GM19193 (cell line): ENCODE data around the gene RUNX2.

Source experiments
- POLR2A ChIP-seq: IDR thresholded peaks from 4 replicates; pipeline ENCODE4 v1.6.1; 2011; ENCODE audit not compliant: insufficient read depth, insufficient read length; ENCODE audit errors: extremely low read depth

The RUNX2 gene

DNA sequence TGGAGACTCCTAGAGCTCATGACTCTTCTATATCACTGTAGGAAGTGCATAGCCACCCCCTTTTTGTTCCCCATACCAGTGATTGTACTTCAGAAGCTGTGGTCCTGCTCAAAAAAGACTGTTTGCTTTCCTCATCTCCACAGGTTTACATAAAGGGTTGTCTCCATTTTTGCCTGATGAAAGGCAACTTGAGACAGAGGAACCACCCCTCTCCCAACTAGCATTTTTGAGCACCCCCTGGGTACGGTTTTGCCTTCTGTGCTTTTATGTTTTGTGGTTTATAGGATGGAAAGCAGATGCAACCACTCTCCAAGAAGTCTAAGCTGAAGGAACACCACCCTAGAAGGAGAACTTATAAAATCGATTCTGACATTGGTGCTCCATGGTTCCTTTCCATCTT, 177.3 kb downstream of the RUNX2 start:
- no peak for TF ChIP-seq POLR2A

DNA sequence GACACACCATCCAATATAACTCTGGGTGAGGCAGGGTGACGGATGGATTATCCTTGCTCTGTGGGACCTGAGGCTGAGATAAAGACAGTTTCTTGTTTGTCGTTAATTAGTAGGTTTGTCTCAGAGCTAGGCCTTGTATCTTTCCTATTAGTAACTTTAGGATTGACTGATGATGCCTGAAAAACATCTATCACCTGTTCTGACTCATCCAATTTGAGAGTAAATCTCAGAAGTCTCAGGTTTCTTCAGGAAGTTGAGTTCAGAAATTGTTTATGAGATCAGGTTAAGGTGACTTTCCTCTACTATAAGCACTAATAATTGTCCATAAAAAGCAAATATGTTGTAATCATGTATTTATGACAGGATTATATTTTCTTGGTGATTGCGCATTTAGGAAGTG, 179.1 kb downstream of the RUNX2 start:
- no peak for TF ChIP-seq POLR2A

DNA sequence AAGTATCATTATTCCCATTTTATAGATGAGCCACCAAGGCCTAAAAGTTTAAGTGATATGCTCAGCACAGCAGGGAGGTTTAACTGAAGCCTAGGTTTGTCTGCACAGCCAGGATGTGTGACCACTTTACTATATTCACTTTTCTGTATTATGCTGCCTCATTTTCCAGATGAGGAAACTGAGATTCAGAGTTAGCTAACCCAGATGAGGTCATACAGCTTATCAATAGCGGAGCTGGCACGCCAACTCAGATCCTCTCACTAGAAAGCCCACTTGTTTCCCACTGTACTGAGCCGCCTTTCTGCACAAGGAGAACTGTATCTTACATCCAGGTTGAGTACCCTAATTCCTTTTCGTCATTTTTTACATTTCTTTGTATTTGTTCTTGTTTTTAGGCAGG, 181.3 kb downstream of the RUNX2 start:
- TF ChIP-seq POLR2A = no peak

DNA sequence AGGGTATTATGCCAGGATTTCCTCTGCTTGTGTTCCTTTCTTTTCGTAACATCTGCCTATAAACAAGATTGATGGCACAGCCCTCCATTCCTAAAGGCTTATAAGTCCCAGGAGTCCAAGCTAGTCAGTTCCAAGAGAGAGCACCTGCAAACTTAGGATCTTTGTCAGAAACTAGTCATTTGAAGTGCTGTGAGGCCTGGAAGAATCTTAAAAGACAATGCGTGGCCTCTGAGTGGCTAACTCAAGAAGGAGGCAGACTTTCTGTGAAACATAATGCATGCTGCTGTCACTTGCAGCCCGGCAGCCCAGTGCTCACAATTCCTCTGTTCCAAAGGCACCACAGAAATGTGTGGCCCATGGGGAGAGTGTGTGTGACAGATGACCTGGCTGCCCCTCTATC, 184.6 kb downstream of the RUNX2 start:
- no peak for TF ChIP-seq POLR2A

DNA sequence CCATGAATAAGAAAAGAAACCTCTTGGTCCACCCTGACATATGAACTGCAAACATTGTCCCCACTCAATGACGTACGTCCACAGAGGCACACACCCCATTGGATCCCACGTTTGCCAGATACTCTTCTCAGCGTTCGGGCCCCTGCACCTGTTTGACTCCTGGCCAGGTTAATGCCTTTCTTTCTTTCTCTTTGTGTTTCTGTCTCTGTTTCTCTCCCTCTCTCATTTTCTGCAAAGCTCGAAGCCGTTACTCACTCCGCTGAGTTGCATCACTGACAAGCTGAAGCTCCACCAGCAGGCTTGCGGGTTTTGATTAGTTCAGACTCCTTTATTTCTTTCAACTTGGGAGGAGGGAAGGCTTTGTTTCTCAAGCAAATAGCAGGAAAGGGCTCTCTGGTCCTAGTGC, 185.1 kb downstream of the RUNX2 start:
- no peak for TF ChIP-seq POLR2A

GRCh38 chr6:45513843-45514242, 185.7 kb downstream of the RUNX2 start:
- TF ChIP-seq POLR2A = no peak

DNA sequence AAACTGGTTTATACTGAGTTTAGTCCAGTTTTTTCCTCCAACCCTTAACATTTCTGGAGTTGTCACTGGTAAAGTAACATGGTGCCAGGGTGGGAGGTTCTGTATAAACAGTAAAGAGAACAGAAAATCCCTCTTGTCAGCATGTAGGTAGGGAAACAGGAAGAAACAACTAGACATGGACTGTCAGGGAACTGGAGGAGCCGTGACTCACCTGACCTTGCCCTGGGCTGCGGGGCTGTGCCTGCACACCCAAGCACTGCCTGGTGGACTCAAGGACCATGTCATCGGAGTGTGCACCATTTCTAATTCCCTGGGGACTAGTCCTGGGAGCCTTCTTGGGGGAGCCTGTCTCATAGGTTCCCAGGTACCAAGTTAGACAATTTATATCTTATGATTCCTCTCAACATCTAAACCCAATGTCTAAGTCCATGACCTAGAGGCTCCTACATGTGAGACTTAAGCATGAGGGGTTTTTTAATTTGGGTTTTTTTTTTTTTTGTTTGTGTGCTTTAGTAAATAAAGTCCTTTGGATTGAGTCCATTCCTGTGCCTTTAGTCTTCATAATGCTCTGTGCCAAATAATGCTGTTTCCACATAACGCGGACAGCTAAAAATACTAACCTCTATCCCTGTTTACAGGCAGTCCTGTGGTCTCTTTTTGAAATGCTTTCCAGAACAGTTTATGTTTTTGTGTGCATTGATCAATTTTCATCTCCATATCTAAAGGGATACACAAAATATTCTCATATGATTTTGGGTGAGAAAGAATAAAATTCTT, 186.5 kb downstream of the RUNX2 start:
- no peak for TF ChIP-seq POLR2A

- no peak for TF ChIP-seq POLR2A
Observed at GRCh38 chr6:45518013-45518720, 190.0 kb downstream of the RUNX2 start.

- no peak for TF ChIP-seq POLR2A
Observed at GRCh38 chr6:45521226-45521625, 193.1 kb downstream of the RUNX2 start.

GRCh38 chr6:45522486-45522885, 194.4 kb downstream of the RUNX2 start:
- no peak for TF ChIP-seq POLR2A

GRCh38 chr6:45527210-45527609, 199.1 kb downstream of the RUNX2 start:
- no peak for TF ChIP-seq POLR2A

- TF ChIP-seq POLR2A = no peak
Observed at GRCh38 chr6:45531999-45532595, 204.0 kb downstream of the RUNX2 start.

GRCh38 chr6:45532721-45533210, 204.6 kb downstream of the RUNX2 start:
- no peak for TF ChIP-seq POLR2A

DNA sequence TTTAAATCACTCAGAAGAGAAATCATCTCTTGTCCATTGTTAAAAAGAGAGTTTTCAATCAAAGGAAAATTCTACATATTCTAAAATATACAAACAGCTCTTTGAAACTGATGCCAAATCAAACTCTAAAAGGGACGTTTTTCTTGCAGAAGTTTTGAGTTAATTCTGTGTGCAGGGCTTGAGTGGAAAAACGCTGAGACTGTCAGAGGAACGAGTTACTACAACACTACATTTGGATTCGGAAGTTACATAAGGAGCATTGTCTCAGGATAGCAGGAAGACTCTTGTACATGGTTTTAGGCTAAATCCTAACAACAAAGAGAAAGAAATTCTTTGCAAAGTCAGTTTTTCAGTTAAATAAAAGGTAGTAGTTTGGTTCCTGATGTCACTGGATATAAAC, 205.3 kb downstream of the RUNX2 start:
- no peak for TF ChIP-seq POLR2A

GRCh38 chr6:45535933-45536332, 207.8 kb downstream of the RUNX2 start:
- no peak for TF ChIP-seq POLR2A

- no peak for TF ChIP-seq POLR2A
Observed at GRCh38 chr6:45537539-45537938, 209.4 kb downstream of the RUNX2 start.
